Ishikawa (cell line): ENCODE data around the gene AGXT.

Experiments
- EGR1 ChIP-seq: IDR thresholded peaks from 2 replicates; pipeline ENCODE4 v1.6.1; 2012
- EP300 ChIP-seq: IDR thresholded peaks from 2 replicates; pipeline ENCODE4 v1.6.1; 2012; ENCODE audit warnings: borderline replicate concordance
- NFIC ChIP-seq: IDR thresholded peaks from 2 replicates; pipeline ENCODE4 v1.6.1; 2012
- RAD21 ChIP-seq: IDR thresholded peaks from 2 replicates; pipeline ENCODE4 v1.6.1; 2012; ENCODE audit warnings: low read depth
- TAF1 ChIP-seq: IDR thresholded peaks from 2 replicates; pipeline ENCODE4 v1.6.1; 2012; ENCODE audit warnings: low read depth, mild to moderate bottlenecking
- TCF12 ChIP-seq: IDR thresholded peaks from 2 replicates; pipeline ENCODE4 v1.6.1; 2012; ENCODE audit warnings: low read depth
- YY1 ChIP-seq: IDR thresholded peaks from 2 replicates; pipeline ENCODE4 v1.6.1; 2012; ENCODE audit warnings: low read depth
- ZBTB7A ChIP-seq: IDR thresholded peaks from 2 replicates; pipeline ENCODE4 v1.6.1; 2012; ENCODE audit warnings: low read depth
- TF ChIP-seq, protein P1 (sequence below): IDR thresholded peaks from 2 replicates; pipeline ENCODE4 v1.6.1; 2012; ENCODE audit warnings: low read depth, mild to moderate bottlenecking
- TF ChIP-seq, protein P2 (sequence below): IDR thresholded peaks from 2 replicates; pipeline ENCODE4 v1.6.1; 2012
- TF ChIP-seq, protein P3 (sequence below): IDR thresholded peaks from 2 replicates; pipeline ENCODE4 v1.6.1; 2012

DNA sequence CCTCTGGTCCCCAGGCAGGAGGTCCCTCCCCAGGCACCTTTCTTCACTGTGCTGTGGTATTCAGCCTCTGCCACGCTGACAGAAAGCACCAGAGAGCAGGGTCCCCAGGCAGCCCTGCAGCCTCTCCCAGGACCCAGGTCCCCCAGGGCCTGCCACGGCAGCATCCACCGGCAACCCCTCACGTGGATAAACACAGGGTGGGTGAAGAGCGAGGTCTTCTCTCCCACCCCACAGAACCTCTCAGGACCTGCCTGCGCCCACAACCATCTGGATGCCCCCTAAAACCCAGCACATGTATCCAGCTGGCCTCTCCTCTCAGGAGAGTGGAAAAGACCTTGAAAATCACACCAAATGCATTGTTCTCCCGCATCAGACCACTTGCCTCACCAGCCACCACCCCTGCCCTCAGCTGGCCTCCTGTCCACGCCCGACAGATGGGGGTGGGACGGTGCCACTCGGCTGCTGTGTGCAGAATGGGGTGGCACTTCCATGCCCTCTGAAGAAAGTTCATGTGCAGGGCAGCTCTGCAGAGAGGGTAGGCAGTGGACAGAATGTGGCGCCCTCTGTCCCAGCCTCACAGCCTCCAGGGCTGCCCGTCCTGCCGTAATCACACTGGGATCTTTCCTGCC, 33.5 kb downstream of the AGXT start:
- TF ChIP-seq, protein P1, sequence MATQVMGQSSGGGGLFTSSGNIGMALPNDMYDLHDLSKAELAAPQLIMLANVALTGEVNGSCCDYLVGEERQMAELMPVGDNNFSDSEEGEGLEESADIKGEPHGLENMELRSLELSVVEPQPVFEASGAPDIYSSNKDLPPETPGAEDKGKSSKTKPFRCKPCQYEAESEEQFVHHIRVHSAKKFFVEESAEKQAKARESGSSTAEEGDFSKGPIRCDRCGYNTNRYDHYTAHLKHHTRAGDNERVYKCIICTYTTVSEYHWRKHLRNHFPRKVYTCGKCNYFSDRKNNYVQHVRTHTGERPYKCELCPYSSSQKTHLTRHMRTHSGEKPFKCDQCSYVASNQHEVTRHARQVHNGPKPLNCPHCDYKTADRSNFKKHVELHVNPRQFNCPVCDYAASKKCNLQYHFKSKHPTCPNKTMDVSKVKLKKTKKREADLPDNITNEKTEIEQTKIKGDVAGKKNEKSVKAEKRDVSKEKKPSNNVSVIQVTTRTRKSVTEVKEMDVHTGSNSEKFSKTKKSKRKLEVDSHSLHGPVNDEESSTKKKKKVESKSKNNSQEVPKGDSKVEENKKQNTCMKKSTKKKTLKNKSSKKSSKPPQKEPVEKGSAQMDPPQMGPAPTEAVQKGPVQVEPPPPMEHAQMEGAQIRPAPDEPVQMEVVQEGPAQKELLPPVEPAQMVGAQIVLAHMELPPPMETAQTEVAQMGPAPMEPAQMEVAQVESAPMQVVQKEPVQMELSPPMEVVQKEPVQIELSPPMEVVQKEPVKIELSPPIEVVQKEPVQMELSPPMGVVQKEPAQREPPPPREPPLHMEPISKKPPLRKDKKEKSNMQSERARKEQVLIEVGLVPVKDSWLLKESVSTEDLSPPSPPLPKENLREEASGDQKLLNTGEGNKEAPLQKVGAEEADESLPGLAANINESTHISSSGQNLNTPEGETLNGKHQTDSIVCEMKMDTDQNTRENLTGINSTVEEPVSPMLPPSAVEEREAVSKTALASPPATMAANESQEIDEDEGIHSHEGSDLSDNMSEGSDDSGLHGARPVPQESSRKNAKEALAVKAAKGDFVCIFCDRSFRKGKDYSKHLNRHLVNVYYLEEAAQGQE = no peak
- TF ChIP-seq, protein P2, sequence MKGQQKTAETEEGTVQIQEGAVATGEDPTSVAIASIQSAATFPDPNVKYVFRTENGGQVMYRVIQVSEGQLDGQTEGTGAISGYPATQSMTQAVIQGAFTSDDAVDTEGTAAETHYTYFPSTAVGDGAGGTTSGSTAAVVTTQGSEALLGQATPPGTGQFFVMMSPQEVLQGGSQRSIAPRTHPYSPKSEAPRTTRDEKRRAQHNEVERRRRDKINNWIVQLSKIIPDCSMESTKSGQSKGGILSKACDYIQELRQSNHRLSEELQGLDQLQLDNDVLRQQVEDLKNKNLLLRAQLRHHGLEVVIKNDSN = no peak
- TF ChIP-seq NFIC (no peak), YY1 (no peak), EP300 (no peak), TCF12 (no peak), RAD21 (no peak), ZBTB7A (no peak), TAF1 (no peak), EGR1 (no peak)
- TF ChIP-seq, protein P3, sequence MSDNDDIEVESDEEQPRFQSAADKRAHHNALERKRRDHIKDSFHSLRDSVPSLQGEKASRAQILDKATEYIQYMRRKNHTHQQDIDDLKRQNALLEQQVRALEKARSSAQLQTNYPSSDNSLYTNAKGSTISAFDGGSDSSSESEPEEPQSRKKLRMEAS = no peak
